GM18526 (cell line): ENCODE measurements around the gene DCUN1D3.

Source experiments
- POLR2A ChIP-seq: IDR thresholded peaks from 3 replicates; pipeline ENCODE4 v1.6.1; 2011; ENCODE audit not compliant: insufficient read length; ENCODE audit errors: extremely low read depth

Gene DCUN1D3

GRCh38 chr16:20839504-20839903 is 60.7 kb downstream of the DCUN1D3 start:
- no peak for TF ChIP-seq POLR2A

DNA sequence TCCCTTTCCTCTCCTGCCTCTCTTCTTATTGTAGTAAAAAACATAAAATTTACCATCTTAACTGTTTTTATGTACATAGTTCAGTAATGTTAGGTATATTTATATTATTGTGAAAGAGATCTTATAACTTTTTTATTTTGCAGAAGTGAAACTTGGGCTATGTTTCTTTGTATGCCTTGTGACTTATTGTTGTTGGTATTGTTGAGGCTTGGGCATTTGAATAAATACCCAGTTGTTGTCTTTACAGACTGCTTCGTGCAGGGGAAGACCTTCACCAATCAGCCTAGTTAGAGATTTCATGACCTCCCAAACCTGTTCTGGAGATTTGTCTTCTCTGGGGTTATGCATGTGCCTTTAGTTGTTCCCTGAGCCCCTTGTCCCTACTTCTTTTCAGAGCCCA is 61.9 kb downstream of the DCUN1D3 start:
- no peak for TF ChIP-seq POLR2A

DNA sequence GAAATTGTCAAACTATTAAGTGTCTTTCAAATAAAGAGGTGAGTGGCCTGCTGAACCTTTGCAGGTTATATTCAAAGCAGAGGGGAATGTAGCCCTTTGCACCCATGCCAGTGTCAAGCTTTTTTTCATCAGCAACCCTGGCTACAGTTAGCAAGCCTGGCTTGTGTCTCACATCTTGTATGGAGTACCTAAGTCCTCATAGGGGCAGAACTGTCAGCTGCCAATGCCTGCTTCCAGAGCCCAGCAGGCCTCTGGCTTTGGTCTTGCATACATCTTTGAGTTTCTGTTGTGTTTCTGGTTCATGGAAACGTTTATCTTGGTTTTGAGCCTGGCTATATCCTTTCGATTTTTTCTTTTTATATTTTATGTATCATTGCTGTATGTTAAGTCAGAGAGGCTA is 67.1 kb downstream of the DCUN1D3 start:
- no peak for TF ChIP-seq POLR2A

- no peak for TF ChIP-seq POLR2A
Measured at GRCh38 chr16:20830372-20830771, 69.8 kb downstream of the DCUN1D3 start.

GRCh38 chr16:20829536-20829935 is 70.6 kb downstream of the DCUN1D3 start:
- no peak for TF ChIP-seq POLR2A

DNA sequence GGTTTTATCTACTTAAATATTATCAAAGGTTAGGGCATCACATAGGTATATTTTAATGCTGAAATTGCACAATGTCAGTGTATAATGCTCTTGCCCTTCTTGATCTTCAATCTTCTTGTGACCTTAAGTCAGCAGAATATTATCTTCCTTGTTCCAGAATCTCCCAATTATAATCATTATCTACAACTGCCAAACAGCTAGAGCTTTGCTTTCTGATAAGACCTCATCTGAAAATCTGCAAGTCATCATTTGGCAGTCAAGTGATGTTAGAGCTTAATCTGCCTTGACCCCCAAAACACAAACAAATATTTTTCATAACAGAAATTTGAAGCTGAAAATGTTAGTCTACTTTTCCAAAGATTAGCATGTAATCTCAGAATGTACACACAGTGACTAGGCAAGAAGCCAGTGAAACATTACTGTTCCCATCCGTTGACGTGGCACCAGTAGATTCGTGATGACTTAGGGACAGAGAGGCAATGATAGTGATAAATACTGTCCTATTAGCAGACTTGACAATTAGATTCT is 74.1 kb downstream of the DCUN1D3 start:
- TF ChIP-seq POLR2A: no peak

- TF ChIP-seq POLR2A: no peak
Measured at GRCh38 chr16:20822521-20823325, 77.4 kb downstream of the DCUN1D3 start.

- no peak for TF ChIP-seq POLR2A
Measured at GRCh38 chr16:20821682-20822081, 78.5 kb downstream of the DCUN1D3 start.

DNA sequence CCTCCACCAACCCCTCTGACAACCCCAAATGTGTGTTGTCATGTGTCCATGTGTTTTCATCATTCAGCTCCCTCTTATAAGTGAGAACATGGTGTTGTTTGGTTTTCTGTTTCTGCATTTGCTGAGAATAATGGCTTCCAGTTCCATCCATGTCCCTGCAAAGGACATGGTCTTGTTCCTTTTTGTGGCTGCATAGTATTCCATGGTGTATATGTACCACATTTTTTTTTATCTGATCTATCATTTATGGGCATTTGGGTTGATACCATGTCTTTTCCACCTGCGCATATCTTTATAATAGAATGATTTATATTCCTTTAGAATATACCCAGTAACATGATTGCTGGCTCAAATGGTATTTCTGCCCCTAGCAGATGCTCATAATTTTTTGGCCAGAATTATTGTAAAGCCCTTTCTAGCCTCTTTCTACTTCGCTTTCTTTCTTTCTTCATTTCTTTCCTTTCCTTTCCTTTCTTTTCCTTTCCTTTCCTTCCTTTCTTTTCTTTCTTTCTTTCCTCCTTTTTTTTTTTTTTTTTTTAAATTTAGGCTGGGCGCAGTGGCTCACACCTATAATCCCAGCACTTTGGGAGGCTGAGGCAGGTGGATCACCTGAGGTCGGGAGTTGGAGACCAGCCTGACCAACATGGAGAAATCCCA is 81.1 kb downstream of the DCUN1D3 start:
- TF ChIP-seq POLR2A: no peak

DNA sequence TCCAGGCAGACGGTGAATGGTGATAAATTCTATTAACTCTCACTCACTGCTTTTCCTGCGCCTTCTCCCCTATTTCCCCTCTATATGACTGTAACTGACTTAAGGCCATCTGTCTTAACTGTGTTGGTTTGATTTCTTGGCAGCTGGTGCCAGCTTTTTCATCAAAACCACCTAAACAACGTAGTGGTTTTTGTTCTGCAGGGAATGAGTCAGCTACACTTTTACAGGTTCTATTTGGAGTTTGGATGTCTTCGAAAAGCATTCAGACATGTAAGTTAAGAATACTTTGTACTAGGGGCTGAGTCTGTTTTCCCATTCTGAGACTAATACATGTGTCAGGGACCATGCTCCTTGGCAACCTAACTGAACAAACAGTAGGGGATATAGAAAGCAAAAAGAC is 85.4 kb downstream of the DCUN1D3 start:
- no peak for TF ChIP-seq POLR2A

GRCh38 chr16:20812510-20812909 is 87.6 kb downstream of the DCUN1D3 start:
- no peak for TF ChIP-seq POLR2A

GRCh38 chr16:20811889-20812439 is 88.2 kb downstream of the DCUN1D3 start:
- no peak for TF ChIP-seq POLR2A

DNA sequence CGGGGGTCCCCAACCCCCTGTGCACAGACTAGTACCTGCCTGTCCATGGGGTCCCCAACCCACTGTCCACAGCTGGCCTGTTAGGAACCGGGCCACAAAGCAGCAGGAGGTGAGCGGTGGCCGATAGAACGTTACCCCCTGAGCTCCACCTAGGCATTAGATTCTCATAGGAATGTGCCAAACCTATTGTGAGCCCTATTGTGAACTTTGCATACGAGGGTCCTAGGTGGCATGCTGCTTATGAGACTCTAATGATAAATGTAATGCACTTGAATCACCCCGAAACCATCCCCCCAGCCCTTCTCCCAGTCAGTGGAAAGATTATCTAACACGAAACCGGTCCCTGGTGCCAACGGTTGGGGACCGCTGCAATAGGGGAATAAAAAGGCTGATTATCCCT is 92.3 kb downstream of the DCUN1D3 start:
- no peak for TF ChIP-seq POLR2A

DNA sequence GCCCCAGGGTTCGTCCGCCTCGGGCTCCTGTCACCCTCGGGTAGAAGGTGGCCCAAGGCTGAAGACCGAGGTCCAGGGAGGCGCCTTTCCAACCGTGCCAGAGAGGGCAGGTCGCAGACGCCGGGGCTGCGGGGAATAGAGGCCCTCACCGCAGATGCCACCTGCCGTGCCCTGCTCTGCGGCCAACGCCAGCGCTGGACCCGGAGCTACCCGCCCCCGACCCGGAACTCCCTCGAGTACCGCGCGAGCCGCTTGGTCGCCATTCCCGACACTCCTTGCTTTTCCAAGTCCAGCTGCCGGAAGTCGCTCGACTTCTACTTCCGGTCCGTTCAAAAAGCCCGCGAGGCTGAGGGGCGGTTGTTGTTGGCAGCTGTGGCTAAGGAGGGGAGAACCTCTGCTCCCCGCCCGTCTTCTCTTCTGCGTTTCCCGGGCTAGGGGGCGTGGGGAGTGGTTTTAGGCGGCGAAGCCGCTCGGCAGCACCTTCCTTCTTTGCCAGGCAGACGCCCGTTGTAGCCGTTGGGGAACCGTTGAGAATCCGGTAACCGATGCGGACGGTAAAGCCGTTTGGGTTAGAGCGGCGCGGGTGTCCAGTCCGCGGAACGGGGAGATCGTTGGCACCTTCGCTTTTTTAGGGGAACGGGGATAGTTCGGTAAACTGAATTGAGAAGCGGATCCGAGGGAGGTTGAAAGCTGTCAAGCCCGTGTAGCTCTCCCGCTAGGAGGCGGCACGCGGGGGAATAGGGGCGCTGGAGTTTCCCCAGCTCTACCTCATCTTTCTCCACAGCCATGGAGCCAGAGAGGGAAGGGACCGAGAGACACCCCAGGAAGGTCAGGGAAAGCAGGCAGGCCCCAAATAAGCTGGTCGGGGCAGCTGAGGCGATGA is 93.7 kb downstream of the DCUN1D3 start, which contains the start of the genes ERI2 and REXO5:
ERI2 (minus strand) TSS at position 305 of the 883 bp plus-strand sequence; CDS start at position 263, 42 bp downstream.
REXO5 (plus strand) TSS at position 360 of the 883 bp plus-strand sequence; CDS start at position 787, 427 bp downstream.
- TF ChIP-seq POLR2A: no peak
